Muscle of leg (tissue), 11 donors: ENCODE measurements around the gene PSAT1. TPM values are rescaled to one million over a fixed set of nuclear protein-coding genes. Genes with fewer than 3 reads are reported as not detected.
A peak's percentile ranks its signal among the peaks of the same experiment; 100 is the strongest.

Experiments
- DNase-seq: peaks from one replicate; pipeline ENCODE4 v3.0.0; 2013
- H3K27ac ChIP-seq: one replicate; pipeline ENCODE4 v1.5.1; 2013; ENCODE audit warnings: mild to moderate bottlenecking, low read length, control low read depth
- H3K27me3 ChIP-seq: one replicate; pipeline ENCODE4 v1.6.1; 2013; ENCODE audit warnings: low read length; ENCODE audit not compliant: control insufficient read depth, insufficient read depth
- H3K36me3 ChIP-seq: one replicate; pipeline ENCODE4 v1.6.1; 2013; ENCODE audit warnings: low read length; ENCODE audit not compliant: control insufficient read depth, insufficient read depth
- H3K4me1 ChIP-seq: one replicate; pipeline ENCODE4 v1.6.1; 2013; ENCODE audit warnings: low read length; ENCODE audit not compliant: control insufficient read depth, insufficient read depth
- H3K4me3 ChIP-seq: one replicate; pipeline ENCODE4 v1.5.1; 2013; ENCODE audit warnings: low read length, control low read depth
- H3K9me3 ChIP-seq: replicated peaks from 2 replicates; pipeline ENCODE4 v1.6.1; 2013; ENCODE audit warnings: low read depth, low read length; ENCODE audit not compliant: control insufficient read depth
- WGBS: methylation state at CpG from one replicate; pipeline ENCODE4 v1.1.5; 2013; ENCODE audit warnings: missing lambda C conversion rate; ENCODE audit not compliant: insufficient coverage; 5-methylcytosine and 5-hydroxymethylcytosine counted together
- polyA plus RNA-seq, 8 donors: library from polyadenylated mRNA; unstranded; fragments of 120-200 nt; gene quantifications; one replicate each; pipeline versions ENCODE4 v1.2.1 to v1.2.3, GENCODE V29; 2013; ENCODE audit warnings: inconsistent platforms in 1 of 8, low replicate concordance in 1 of 8; ENCODE audit not compliant: insufficient read length in 8 of 8, insufficient read depth in 1 of 8
- total RNA-seq: library from RNA; stranded (reverse); fragments of 120-200 nt; gene quantifications from one replicate; pipeline ENCODE4 v1.2.4, GENCODE V29; 2013

PSAT1 gene
- total and polyA plus RNA-seq, 9 donors: 25.3 to 46.4 (median 40.6) TPM

GRCh38 chr9:78363221-78363620 lies 66.3 kb downstream of the PSAT1 start:
- Histone ChIP-seq H3K36me3 (no peaks in the 10 kb centered on the region), H3K27ac (no peak overlapping the region), H3K4me1 (peaks cover 2% of the 10 kb centered on the region), H3K27me3 (no peaks in the 10 kb centered on the region), H3K9me3 (no peaks in the 10 kb centered on the region), H3K4me3 (no peak overlapping the region)
- WGBS: 25% methylated on average over 2 of the region's 3 CpGs
- DNase-seq: peak; percentile 59

- peak; percentile 43 for DNase-seq
- WGBS: no CpG with 5 or more reads among the region's 4 CpGs
- H3K9me3 ChIP-seq: no peaks in the 10 kb centered on the region
- peak overlapping the region; percentile 13 for H3K27ac ChIP-seq
- no peaks in the 10 kb centered on the region for H3K36me3 ChIP-seq
- no peaks in the 10 kb centered on the region for H3K27me3 ChIP-seq
- H3K4me3 ChIP-seq: no peak overlapping the region
- peaks cover 2% of the 10 kb centered on the region for H3K4me1 ChIP-seq
These were observed 69.1 kb downstream of the PSAT1 start for GRCh38 chr9:78365748-78366697.

GRCh38 chr9:78366827-78367226 lies 69.9 kb downstream of the PSAT1 start:
- H3K36me3 ChIP-seq: no peaks in the 10 kb centered on the region
- no peaks in the 10 kb centered on the region for H3K9me3 ChIP-seq
- no peak overlapping the region for H3K4me3 ChIP-seq
- H3K27me3 ChIP-seq: no peaks in the 10 kb centered on the region
- peaks cover 2% of the 10 kb centered on the region for H3K4me1 ChIP-seq
- DNase-seq: peak; percentile 19
- 38% methylated on average over 2 of the region's 3 CpGs for WGBS
- H3K27ac ChIP-seq: no peak overlapping the region

- 86% methylated on average over 5 of the region's 6 CpGs for WGBS
These were observed 71.3 kb downstream of the PSAT1 start for GRCh38 chr9:78368236-78368635.

GRCh38 chr9:78369639-78370219 lies 72.8 kb downstream of the PSAT1 start:
- DNase-seq: peak; percentile 80
- no peak overlapping the region for H3K4me3 ChIP-seq
- H3K36me3 ChIP-seq: no peaks in the 10 kb centered on the region
- no peaks in the 10 kb centered on the region for H3K27me3 ChIP-seq
- H3K4me1 ChIP-seq: no peaks in the 10 kb centered on the region
- WGBS: 19% methylated on average over 5 of the region's 8 CpGs
- H3K27ac ChIP-seq: no peak overlapping the region
- H3K9me3 ChIP-seq: no peaks in the 10 kb centered on the region

More at GRCh38 chr9:78368236-78368635, 71.3 kb downstream of the PSAT1 start:
- no peak for DNase-seq
- Histone ChIP-seq H3K9me3 (no peaks in the 10 kb centered on the region), H3K4me1 (peaks cover 2% of the 10 kb centered on the region), H3K27me3 (no peaks in the 10 kb centered on the region), H3K4me3 (no peak overlapping the region), H3K27ac (no peak overlapping the region), H3K36me3 (no peaks in the 10 kb centered on the region)

- DNase-seq: no peak
- H3K4me1 ChIP-seq: no peaks in the 10 kb centered on the region
- 77% methylated on average over 6 of the region's 7 CpGs for WGBS
- no peaks in the 10 kb centered on the region for H3K27me3 ChIP-seq
- no peak overlapping the region for H3K4me3 ChIP-seq
- H3K9me3 ChIP-seq: no peaks in the 10 kb centered on the region
- H3K36me3 ChIP-seq: no peaks in the 10 kb centered on the region
- no peak overlapping the region for H3K27ac ChIP-seq
These were observed 74.1 kb downstream of the PSAT1 start for GRCh38 chr9:78370991-78371390.

GRCh38 chr9:78371981-78372380 lies 75.1 kb downstream of the PSAT1 start:
- 81% methylated on average over 7 of the region's 7 CpGs for WGBS
- H3K4me1 ChIP-seq: no peaks in the 10 kb centered on the region
- H3K36me3 ChIP-seq: no peaks in the 10 kb centered on the region
- no peaks in the 10 kb centered on the region for H3K9me3 ChIP-seq
- no peak overlapping the region for H3K27ac ChIP-seq
- no peak for DNase-seq
- no peaks in the 10 kb centered on the region for H3K27me3 ChIP-seq
- no peak overlapping the region for H3K4me3 ChIP-seq

Other genes starting within 250 kb of the PSAT1 start
- 18.8 TPM for gene CEP78, start 61.0 kb upstream of the PSAT1 start, total RNA-seq
- gene CEP78, start 61.0 kb upstream of the PSAT1 start, polyA plus RNA-seq: 10 to 100 TPM; 12.6 to 22.6 (median 16.9) TPM